ENCODE measurements around the gene NIPAL4. TPM values are rescaled to one million over a fixed set of nuclear protein-coding genes. Genes with fewer than 3 reads are reported as not detected.
"Not testable (repeated sequence)": the region's sequence is repeated elsewhere in the genome, so short reads cannot be mapped to it uniquely, and the experiment has no call there.

NIPAL4 gene
- total RNA-seq, 1 donor from 2014 or later: 10.8 TPM

GRCh38 chr5:157479612-157480510 lies 19.8 kb downstream of the NIPAL4 start:
- Mint-ChIP-seq H3K9me3 (ENCODE audit: unreplicated experiment) (no peaks in the 10 kb centered on the region), H3K4me1 (ENCODE audit: low read depth, unreplicated experiment) (peaks cover 12% of the 10 kb centered on the region), H3K4me3 (ENCODE audit: unreplicated experiment) (no peak overlapping the region), H3K27me3 (ENCODE audit: low read depth, unreplicated experiment) (no peaks in the 10 kb centered on the region), H3K27ac (ENCODE audit: unreplicated experiment) (no peak overlapping the region), H3K36me3 (ENCODE audit: low read depth, unreplicated experiment) (peaks cover 16% of the 10 kb centered on the region)
- H3K36me3 ChIP-seq (ENCODE audit: insufficient read depth, low read length): peaks cover 61% of the 10 kb centered on the region
- peaks cover 24% of the 10 kb centered on the region for H3K79me2 ChIP-seq (ENCODE audit: insufficient read depth, low read length)
- DNase-seq (ENCODE audit: low read depth) (no peak), FAIRE-seq (no peak)
- H3K4me1 ChIP-seq (ENCODE audit: insufficient read depth, low read length): peaks cover 34% of the 10 kb centered on the region
- no peaks in the 10 kb centered on the region for H3K9me3 ChIP-seq (ENCODE audit: insufficient read depth, low read depth, low read length)
- H3K27me3 ChIP-seq (ENCODE audit: insufficient read depth, low read length): no peaks in the 10 kb centered on the region
- no peak overlapping the region for H3K4me3 ChIP-seq (ENCODE audit: insufficient read depth, low read depth, low read length)
- H2AFZ ChIP-seq (ENCODE audit: low read depth, low read length): no peak overlapping the region
- H4K20me1 ChIP-seq (ENCODE audit: insufficient read depth, low read length): peaks cover 50% of the 10 kb centered on the region
- TF ChIP-seq EZH2 (IDR thresholded peaks at IDR 0.05; ENCODE audit: insufficient read depth, low read length): no peak
- TF ChIP-seq, protein P1, sequence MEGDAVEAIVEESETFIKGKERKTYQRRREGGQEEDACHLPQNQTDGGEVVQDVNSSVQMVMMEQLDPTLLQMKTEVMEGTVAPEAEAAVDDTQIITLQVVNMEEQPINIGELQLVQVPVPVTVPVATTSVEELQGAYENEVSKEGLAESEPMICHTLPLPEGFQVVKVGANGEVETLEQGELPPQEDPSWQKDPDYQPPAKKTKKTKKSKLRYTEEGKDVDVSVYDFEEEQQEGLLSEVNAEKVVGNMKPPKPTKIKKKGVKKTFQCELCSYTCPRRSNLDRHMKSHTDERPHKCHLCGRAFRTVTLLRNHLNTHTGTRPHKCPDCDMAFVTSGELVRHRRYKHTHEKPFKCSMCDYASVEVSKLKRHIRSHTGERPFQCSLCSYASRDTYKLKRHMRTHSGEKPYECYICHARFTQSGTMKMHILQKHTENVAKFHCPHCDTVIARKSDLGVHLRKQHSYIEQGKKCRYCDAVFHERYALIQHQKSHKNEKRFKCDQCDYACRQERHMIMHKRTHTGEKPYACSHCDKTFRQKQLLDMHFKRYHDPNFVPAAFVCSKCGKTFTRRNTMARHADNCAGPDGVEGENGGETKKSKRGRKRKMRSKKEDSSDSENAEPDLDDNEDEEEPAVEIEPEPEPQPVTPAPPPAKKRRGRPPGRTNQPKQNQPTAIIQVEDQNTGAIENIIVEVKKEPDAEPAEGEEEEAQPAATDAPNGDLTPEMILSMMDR (IDR thresholded peaks at IDR 0.05; ENCODE audit: insufficient read depth, low read depth, low read length): no peak
- peak overlapping the region; percentile 28 for H3K9ac ChIP-seq (ENCODE audit: low read length)
- H3K4me2 ChIP-seq (ENCODE audit: low read length): no peak overlapping the region
- H3K27ac ChIP-seq (ENCODE audit: low read depth, low read length): peak overlapping the region; percentile 35

- peaks cover 65% of the 10 kb centered on the region for H4K20me1 ChIP-seq (ENCODE audit: insufficient read depth, low read length)
- H3K27me3 ChIP-seq (ENCODE audit: insufficient read depth, low read length): no peaks in the 10 kb centered on the region
- peaks cover 25% of the 10 kb centered on the region for H3K4me1 ChIP-seq (ENCODE audit: insufficient read depth, low read length)
- H3K36me3 Mint-ChIP-seq (ENCODE audit: low read depth, unreplicated experiment): peaks cover 21% of the 10 kb centered on the region
- no peaks in the 10 kb centered on the region for H3K27me3 Mint-ChIP-seq (ENCODE audit: low read depth, unreplicated experiment)
- peaks cover 12% of the 10 kb centered on the region for H3K4me1 Mint-ChIP-seq (ENCODE audit: low read depth, unreplicated experiment)
- H3K4me3 ChIP-seq (ENCODE audit: insufficient read depth, low read depth, low read length): no peak overlapping the region
- H3K4me3 Mint-ChIP-seq (ENCODE audit: unreplicated experiment): no peak overlapping the region
- no peak overlapping the region for H2AFZ ChIP-seq (ENCODE audit: low read depth, low read length)
- FAIRE-seq: no peak
- no peak overlapping the region for H3K4me2 ChIP-seq (ENCODE audit: low read length)
- H3K27ac ChIP-seq (ENCODE audit: low read depth, low read length): no peak overlapping the region
- no peaks in the 10 kb centered on the region for H3K9me3 Mint-ChIP-seq (ENCODE audit: unreplicated experiment)
- H3K36me3 ChIP-seq (ENCODE audit: insufficient read depth, low read length): peaks cover 67% of the 10 kb centered on the region
- TF ChIP-seq, protein P1 (IDR thresholded peaks at IDR 0.05; ENCODE audit: insufficient read depth, low read depth, low read length): no peak
- no peak for TF ChIP-seq EZH2 (IDR thresholded peaks at IDR 0.05; ENCODE audit: insufficient read depth, low read length)
- no peaks in the 10 kb centered on the region for H3K9me3 ChIP-seq (ENCODE audit: insufficient read depth, low read depth, low read length)
- H3K79me2 ChIP-seq (ENCODE audit: insufficient read depth, low read length): peaks cover 38% of the 10 kb centered on the region
- H3K27ac Mint-ChIP-seq (ENCODE audit: unreplicated experiment): peak overlapping the region; percentile 26
- H3K9ac ChIP-seq (ENCODE audit: low read length): peak overlapping the region; percentile 33
- DNase-seq (ENCODE audit: low read depth): no peak
Observed at GRCh38 chr5:157481265-157481664, 21.3 kb downstream of the NIPAL4 start.

- Histone ChIP-seq H3K27me3 (ENCODE audit: insufficient read depth, low read length) (no peaks in the 10 kb centered on the region), H3K9ac (ENCODE audit: low read length) (peak overlapping the region; percentile 33), H3K4me2 (ENCODE audit: low read length) (no peak overlapping the region), H3K4me3 (ENCODE audit: insufficient read depth, low read depth, low read length) (no peak overlapping the region), H3K79me2 (ENCODE audit: insufficient read depth, low read length) (peaks cover 42% of the 10 kb centered on the region), H2AFZ (ENCODE audit: low read depth, low read length) (no peak overlapping the region), H3K9me3 (ENCODE audit: insufficient read depth, low read depth, low read length) (no peaks in the 10 kb centered on the region), H3K4me1 (ENCODE audit: insufficient read depth, low read length) (peaks cover 25% of the 10 kb centered on the region), H3K36me3 (ENCODE audit: insufficient read depth, low read length) (peaks cover 64% of the 10 kb centered on the region), H4K20me1 (ENCODE audit: insufficient read depth, low read length) (peaks cover 69% of the 10 kb centered on the region), H3K27ac (ENCODE audit: low read depth, low read length) (no peak overlapping the region)
- Mint-ChIP-seq H3K36me3 (ENCODE audit: low read depth, unreplicated experiment) (peaks cover 24% of the 10 kb centered on the region), H3K4me1 (ENCODE audit: low read depth, unreplicated experiment) (peaks cover 12% of the 10 kb centered on the region), H3K4me3 (ENCODE audit: unreplicated experiment) (no peak overlapping the region), H3K27me3 (ENCODE audit: low read depth, unreplicated experiment) (no peaks in the 10 kb centered on the region), H3K27ac (ENCODE audit: unreplicated experiment) (no peak overlapping the region), H3K9me3 (ENCODE audit: unreplicated experiment) (no peaks in the 10 kb centered on the region)
- FAIRE-seq (no peak), DNase-seq (ENCODE audit: low read depth) (no peak)
- TF ChIP-seq, protein P1 (IDR thresholded peaks at IDR 0.05; ENCODE audit: insufficient read depth, low read depth, low read length): no peak
- TF ChIP-seq EZH2 (IDR thresholded peaks at IDR 0.05; ENCODE audit: insufficient read depth, low read length): no peak
Observed at GRCh38 chr5:157481666-157482065, 21.7 kb downstream of the NIPAL4 start.

GRCh38 chr5:157482702-157483101 lies 22.7 kb downstream of the NIPAL4 start:
- peaks cover 66% of the 10 kb centered on the region for H3K36me3 ChIP-seq (ENCODE audit: insufficient read depth, low read length)
- peaks cover 30% of the 10 kb centered on the region for H3K36me3 Mint-ChIP-seq (ENCODE audit: low read depth, unreplicated experiment)
- not testable (repeated sequence) for H3K9me3 ChIP-seq (ENCODE audit: insufficient read depth, low read depth, low read length); H2AFZ ChIP-seq (ENCODE audit: low read depth, low read length); H3K4me1 Mint-ChIP-seq (ENCODE audit: low read depth, unreplicated experiment); H3K4me3 ChIP-seq (ENCODE audit: insufficient read depth, low read depth, low read length); H3K4me3 Mint-ChIP-seq (ENCODE audit: unreplicated experiment); H3K27me3 Mint-ChIP-seq (ENCODE audit: low read depth, unreplicated experiment); H3K27ac Mint-ChIP-seq (ENCODE audit: unreplicated experiment); H3K9me3 Mint-ChIP-seq (ENCODE audit: unreplicated experiment); H3K27ac ChIP-seq (ENCODE audit: low read depth, low read length); H3K4me2 ChIP-seq (ENCODE audit: low read length); DNase-seq (ENCODE audit: low read depth); H3K9ac ChIP-seq (ENCODE audit: low read length); FAIRE-seq; H3K27me3 ChIP-seq (ENCODE audit: insufficient read depth, low read length)
- H3K4me1 ChIP-seq (ENCODE audit: insufficient read depth, low read length): peaks cover 25% of the 10 kb centered on the region
- H3K79me2 ChIP-seq (ENCODE audit: insufficient read depth, low read length): peaks cover 52% of the 10 kb centered on the region
- peaks cover 79% of the 10 kb centered on the region for H4K20me1 ChIP-seq (ENCODE audit: insufficient read depth, low read length)

Measured in astrocyte (in vitro differentiated cells and primary cell).